HUDEP-2 (cell line): ENCODE data around the gene SYNGR1.

ENCODE experiments used
- DNase-seq, 76 experiments: peaks; one replicate each; lab custom pipeline; 2025; ENCODE audit not compliant: unreplicated experiment in 76 of 76; lab: John Stamatoyannopoulos, UW

The SYNGR1 gene

DNA sequence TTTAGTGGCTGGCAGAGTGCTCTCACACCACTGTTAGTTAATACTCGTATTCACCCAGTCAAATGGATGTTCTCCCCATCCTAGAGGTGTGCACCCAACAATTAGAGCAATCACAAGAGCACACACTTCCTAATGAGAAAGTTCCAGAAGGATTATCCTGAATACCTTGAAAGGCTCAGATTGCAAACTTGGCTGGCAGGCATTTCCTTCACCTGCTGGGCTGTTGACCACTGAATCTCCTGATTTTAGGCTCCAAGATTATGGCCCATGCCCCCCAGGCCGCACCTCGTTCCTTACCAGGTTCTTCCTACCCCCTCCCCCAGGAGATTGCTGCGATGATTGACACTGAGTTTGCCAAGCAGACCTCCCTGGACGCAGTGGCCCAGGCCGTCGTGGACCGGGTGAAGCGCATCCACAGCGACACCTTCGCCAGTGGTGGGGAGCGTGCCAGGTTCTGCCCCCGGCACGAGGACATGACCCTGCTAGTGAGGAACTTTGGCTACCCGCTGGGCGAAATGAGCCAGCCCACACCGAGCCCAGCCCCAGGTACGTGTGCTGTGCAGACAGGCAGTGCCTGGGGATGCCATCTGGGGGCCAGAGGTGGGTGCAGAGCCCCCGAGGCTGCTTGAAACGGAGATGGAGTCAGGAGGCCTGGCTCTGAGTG is 76.7 kb downstream of the SYNGR1 start:
- no peak for DNase-seq

DNA sequence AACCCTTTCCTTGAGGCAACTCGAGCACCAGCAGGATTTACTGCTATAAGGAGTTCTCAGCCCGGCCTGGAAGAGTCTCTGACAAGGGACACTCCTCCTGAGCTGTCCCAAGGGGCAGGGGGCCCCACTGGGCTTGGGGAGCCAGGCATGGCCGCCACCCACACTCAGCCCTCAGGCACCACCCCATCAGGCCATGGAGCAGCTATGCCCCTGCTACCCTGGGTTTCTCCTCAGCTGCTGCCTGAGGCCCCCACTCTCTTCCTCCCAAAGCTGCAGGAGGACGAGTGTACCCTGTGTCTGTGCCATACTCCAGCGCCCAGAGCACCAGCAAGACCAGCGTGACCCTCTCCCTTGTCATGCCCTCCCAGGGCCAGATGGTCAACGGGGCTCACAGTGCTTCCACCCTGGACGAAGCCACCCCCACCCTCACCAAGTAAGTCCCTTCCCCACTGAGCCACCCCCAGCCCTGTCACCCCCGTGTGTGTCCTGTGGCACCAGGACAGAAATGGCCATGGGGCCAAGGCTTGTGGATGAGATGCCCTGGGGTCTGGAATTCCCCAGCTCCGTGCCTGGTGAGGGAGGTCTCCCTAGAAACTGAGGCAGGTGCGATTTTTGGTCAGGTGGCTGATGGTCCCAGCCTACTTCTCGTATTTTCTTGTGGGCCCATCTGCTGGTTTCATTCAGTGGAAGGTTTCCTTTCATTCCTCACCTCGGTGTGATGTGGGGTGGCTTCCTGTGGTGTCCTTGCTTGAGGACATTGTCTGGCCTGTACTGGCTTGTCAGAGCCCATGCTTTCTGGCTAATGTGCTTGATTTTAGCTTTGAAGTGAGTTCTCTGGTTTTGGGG is 78.2 kb downstream of the SYNGR1 start:
- no peak for DNase-seq

DNA sequence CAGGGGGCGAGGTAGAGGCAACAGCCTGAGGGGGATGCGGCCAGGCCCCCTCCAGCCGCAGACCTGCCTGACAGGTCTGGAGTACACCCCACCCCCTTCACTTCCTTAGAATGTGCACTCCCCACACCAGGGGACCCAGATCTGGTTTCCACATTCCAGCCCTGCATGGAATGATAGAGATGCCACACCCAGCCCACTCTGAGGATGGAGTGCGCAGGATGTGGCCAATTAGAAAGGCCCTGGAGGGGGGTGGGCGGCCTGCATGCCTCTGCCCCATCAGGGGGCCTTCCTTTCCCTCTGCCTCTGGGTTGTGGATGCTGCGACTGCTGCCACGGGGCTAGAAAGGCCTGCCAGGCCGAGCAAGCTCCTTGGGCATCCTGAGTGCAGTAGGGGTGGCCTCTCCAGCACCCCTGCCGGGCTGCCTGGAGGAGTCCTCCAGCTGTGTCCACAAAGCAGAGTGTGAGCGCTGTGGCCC is 78.8 kb downstream of the SYNGR1 start:
- no peak for DNase-seq

DNA sequence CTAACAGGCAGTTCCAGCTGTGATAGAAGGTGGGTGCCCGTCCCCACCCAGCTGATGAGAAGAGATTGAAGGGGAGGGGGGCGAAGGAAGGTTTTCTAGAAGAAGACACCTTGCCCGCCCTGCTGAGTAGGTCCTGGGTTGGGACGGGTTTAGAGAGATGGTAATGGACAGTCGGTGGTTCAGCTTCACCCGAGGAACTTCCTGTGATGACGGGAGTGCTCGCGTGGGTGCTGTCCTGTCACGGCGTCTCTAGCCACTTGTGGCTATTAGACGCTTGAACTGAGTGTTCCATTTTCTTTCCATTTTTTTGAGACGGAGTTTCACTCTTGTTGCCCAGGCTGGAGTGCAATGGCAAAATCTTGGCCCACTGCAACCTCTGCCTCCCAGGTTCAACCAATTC is 79.4 kb downstream of the SYNGR1 start:
- DNase-seq = no peak

DNA sequence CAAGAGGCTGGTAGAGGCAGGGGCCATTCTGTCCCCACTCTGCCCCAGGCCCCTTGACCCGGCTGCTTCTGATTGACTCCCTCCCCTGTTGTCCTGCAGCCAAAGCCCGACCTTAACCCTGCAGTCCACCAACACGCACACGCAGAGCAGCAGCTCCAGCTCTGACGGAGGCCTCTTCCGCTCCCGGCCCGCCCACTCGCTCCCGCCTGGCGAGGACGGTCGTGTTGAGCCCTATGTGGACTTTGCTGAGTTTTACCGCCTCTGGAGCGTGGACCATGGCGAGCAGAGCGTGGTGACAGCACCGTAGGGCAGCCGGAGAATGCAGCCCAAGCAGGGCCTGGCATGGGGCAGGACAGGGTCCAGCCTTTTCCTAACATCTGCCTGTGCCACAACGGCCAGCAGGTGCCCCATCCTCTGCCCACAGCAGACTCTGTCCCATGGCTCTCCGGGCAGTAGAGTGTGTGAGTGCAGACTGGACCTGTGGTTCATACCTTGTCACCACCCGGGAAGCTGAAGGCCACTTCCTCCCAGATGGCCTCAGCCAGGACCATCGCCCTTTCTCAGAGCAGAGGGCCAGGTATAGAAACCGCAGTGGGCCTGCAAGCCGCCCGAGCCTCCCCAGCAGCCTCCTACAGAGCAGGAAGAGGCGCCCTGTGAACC is 80.3 kb downstream of the SYNGR1 start:
- no peak for DNase-seq

DNA sequence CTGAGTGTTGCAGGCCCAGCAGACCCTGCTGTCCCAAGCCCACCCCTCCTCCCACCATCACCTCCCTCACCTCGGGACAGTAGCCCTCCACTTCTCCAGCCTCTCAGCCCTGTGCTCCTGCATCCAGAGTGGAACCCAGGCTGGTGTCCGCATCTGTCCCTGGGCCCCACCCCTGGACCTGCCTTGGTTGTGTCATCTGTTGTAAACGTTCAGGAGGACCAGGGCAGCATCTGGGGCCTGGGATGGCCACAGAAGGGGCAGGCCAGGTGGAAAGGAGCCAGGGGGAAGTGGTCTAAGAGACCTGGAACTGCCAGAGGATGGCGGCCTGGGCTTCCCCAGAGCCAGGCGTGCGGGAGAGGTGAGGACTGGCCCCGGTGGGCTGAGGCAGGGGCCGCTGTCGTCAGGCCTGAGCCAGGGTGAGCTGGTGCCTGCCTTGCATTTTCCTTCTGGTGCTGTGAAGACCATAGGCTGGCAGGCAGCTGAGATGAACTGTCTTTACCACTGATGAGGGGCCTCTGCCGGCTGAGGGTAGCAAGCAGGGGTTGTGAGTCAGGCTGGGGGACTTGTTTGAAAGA is 80.9 kb downstream of the SYNGR1 start:
- no peak for DNase-seq

DNA sequence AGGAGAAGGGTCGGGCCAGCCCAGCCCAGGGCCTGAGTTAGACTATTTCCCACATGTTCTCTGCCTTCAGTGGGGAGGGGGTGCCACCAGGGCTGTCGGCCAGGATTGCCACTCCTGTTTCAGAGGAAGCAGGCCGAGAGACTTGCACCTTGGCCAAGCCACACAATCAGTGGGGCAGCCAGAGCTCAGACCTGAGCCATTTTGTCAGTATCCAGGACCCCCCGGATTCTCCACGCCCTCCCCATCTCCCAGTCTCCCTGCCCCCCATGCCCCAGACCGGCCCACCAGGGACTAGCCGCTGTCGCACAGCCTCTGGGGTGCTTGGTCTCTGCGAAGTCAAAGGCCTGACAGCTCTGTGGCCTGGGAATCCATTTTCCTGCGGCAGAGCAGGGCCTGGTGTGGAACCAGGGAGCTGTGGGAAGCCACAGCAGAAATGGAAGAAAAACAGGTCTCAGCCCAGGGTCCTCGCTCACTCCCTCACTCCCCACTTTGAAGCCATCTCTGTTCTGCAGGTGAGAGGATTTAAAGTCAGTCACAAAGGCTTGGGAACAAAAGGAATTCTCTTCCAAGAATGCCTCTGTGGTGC is 81.5 kb downstream of the SYNGR1 start:
- DNase-seq = no peak

DNA sequence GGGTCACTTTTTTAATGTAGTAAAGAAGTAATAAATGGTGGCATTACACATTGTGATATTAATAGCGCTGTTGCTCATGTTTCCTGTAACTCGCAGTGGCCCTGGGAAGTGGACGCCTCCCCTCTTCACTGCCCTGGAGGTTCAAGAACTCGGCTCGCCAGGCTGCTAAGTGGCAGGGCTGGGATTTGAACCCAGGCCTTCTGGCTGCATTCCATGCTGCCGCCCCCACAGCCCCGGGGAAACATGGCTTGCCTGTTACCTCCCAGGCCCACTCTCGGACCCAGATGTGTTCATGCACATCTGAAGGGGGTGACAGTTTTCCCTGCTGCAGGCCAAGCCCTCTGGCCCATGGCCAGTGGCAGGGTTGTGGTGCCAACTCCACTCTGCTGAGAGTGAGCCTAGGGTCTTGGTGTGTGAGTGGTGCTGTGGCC is 82.0 kb downstream of the SYNGR1 start:
- no peak for DNase-seq

DNA sequence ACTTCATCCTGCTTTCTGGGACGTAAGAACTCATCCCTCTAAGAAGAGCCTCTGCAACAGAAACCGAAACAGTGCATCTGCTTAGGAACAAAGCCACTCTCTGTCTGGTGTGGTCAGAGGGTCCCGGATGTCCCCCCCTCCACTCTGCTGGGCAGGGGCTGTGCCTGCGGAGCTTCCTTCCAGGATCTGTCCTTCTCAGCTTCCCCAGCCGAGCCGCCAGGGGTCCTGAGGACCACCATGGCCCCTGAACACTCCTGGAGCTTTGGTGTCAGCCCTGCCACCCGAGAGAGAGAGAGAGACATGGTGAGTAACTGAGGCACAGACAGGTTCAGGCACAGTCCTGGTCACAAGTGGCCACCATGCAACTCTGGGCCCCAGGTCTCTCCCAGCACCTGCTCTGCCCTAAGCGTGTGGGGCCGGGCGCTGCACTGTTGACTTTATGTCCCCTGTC is 82.6 kb downstream of the SYNGR1 start:
- DNase-seq = no peak

DNA sequence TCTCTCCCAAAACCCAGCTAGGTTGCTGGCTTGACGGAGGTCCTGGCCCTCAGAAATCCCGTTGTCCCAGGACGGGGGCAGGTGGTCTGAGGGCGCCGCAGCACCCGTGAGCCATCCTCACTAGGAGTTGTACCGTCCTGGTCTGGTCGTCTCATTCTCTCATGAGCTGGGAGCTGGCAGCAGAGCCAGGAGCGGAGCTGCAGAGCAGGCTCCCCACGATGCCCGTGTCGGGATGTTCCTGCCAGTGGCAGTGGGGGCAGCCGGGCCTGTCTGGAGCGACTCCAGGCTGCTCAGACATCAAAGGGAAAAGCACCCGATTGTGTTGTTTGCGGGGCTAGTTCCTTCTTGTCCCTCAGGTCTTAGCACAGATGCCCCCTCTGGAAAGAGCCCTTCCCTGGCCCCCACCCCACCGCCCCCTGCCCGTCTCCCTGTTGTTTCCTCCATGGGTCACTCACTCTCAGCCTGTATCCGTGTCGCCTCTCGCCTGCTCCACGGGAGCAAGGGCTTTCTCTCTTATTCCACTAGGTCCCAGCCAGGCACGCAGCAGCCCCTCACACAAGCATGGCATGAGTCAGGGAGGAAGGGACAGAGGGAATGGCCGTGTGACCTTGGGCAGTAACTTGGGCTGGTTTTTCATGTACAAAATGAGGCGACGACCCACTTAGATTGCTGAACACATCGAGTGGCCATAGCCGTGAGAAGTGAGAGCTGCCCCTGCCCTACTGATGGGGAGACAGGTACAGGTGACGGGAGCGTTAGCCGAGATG is 83.9 kb downstream of the SYNGR1 start:
- no peak for DNase-seq

DNA sequence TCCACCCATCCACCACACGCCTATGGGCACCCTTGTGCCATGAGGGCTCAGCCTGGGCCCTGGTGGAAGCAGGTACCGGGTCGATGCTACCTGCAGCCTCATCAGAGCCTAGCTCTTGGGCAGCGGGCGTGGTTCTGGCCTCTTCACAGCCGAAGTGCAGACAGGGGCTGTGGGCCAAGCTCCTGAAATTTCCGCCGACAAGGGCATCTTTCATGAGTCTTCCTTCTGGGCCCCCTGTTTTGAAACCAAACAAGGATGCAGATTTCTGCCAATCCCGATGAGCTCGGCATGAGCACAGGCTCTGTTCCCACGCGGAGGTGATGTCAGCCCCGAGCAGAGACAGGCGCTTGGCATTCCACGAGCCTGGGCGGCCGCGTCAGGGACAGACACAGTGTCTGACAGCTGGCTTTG is 84.5 kb downstream of the SYNGR1 start:
- no peak for DNase-seq

DNA sequence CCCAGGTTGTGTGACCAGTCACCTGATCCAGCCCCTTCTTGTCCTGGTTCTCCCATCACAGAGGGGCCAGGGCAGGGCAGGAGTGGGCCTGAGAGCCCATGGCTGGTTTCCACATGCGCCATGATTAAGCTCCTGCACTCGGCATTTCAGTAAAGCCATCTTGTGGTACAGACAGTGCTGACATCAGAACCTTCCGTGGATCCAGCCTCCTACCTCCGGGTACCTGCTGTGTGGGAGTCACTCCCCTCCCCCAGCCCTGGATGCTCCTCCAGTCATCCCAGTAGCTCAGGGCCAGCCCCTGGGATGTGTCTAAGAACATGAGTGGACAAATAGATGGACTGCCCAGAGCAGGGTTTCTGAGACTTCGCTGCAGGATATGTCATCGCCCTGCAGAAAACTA is 84.9 kb downstream of the SYNGR1 start:
- DNase-seq = no peak
